ENCODE results near the gene ZNF296.

The ZNF296 gene

GRCh38 chr19:45071969-45072790 is 4.1 kb downstream of the ZNF296 start:
- FAIRE-seq (no peak), DNase-seq (ENCODE audit: insufficient read length, low spot score) (no peak)
- TF ChIP-seq, protein P1, sequence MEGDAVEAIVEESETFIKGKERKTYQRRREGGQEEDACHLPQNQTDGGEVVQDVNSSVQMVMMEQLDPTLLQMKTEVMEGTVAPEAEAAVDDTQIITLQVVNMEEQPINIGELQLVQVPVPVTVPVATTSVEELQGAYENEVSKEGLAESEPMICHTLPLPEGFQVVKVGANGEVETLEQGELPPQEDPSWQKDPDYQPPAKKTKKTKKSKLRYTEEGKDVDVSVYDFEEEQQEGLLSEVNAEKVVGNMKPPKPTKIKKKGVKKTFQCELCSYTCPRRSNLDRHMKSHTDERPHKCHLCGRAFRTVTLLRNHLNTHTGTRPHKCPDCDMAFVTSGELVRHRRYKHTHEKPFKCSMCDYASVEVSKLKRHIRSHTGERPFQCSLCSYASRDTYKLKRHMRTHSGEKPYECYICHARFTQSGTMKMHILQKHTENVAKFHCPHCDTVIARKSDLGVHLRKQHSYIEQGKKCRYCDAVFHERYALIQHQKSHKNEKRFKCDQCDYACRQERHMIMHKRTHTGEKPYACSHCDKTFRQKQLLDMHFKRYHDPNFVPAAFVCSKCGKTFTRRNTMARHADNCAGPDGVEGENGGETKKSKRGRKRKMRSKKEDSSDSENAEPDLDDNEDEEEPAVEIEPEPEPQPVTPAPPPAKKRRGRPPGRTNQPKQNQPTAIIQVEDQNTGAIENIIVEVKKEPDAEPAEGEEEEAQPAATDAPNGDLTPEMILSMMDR (IDR thresholded peaks at IDR 0.05; ENCODE audit: insufficient read depth, missing control alignments), result no peak

DNA sequence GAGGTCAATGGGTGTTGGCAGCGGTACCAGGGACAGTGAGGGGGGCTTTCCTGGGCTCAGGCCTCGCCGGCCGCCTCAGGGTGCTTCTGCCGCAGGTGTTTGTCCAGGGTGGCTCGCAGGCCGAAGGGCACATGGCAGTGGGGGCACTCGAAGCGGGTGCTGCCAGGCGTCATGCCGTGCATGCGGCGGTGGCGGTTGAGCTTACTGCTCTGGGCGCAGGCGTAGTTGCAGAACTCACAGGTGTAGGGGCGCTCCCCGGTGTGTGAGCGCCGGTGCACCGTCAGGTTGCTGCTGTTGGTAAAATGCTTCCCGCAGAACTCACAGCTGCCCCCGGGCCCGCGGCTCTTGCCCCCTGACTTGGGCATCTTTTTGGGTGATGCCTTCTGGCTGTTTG is 4.7 kb downstream of the ZNF296 start:
- TF ChIP-seq, protein P1 (IDR thresholded peaks at IDR 0.05; ENCODE audit: insufficient read depth, missing control alignments), result no peak
- DNase-seq (ENCODE audit: insufficient read length, low spot score), result no peak
- no peak for FAIRE-seq

GRCh38 chr19:45070861-45071544 is 5.3 kb downstream of the ZNF296 start:
- no peak for DNase-seq (ENCODE audit: insufficient read length, low spot score)
- no peak for FAIRE-seq
- TF ChIP-seq, protein P1 (IDR thresholded peaks at IDR 0.05; ENCODE audit: insufficient read depth, missing control alignments), result no peak

DNA sequence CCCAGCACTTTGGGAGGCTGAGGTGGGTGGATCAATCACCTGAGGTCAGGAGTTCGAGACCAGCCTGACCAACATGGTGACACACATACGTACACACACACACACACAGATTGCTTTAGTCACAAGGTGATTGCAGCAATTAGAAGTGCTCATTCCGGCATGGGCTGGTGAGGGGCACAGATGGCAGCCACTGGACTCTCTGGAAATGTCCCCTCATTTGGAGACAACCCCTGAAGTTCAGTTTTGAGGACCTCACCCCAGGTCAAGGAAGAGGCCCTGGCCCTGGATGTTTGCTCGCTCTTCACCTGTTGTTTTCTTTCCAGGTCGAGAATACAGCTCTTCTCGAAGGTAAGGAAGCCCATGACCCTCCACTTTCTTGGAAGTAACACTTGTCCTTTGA is 6.1 kb downstream of the ZNF296 start:
- TF ChIP-seq, protein P1 (IDR thresholded peaks at IDR 0.05; ENCODE audit: insufficient read depth, missing control alignments), result no peak
- FAIRE-seq (no peak), DNase-seq (ENCODE audit: insufficient read length, low spot score) (no peak)

- DNase-seq (ENCODE audit: insufficient read length, low spot score) (no peak), FAIRE-seq (no peak)
- TF ChIP-seq, protein P1 (IDR thresholded peaks at IDR 0.05; ENCODE audit: insufficient read depth, missing control alignments), result no peak
These were observed 7.2 kb downstream of the ZNF296 start for GRCh38 chr19:45069056-45069455.

GRCh38 chr19:45068041-45068440 is 8.2 kb downstream of the ZNF296 start:
- DNase-seq (ENCODE audit: insufficient read length, low spot score), result no peak
- no peak for FAIRE-seq
- TF ChIP-seq, protein P1 (IDR thresholded peaks at IDR 0.05; ENCODE audit: insufficient read depth, missing control alignments), result no peak

Data from D721Med (cell line).